Testis (tissue), 2 donors: ENCODE results near the gene PRTFDC1.

ENCODE experiments used
- POLR2A ChIP-seq: fragments of 450-650 bp; IDR thresholded peaks from one replicate; pipeline ENCODE4 v1.6.1; 2017; ENCODE audit warnings: antibody characterized with exemption, mild to moderate bottlenecking, moderate library complexity
- TF ChIP-seq, protein P1 (sequence below), 3 experiments: fragments of 450-650 bp in 2 of 3; fragments of 200-600 bp in 1 of 3; sonication (generic) in 1 of 3; IDR thresholded peaks; one replicate each; pipeline ENCODE4 v1.5.1; 2016 to 2019; ENCODE audit warnings: antibody characterized with exemption in 3 of 3, mild to moderate bottlenecking in 2 of 3, moderate library complexity in 1 of 3

DNA sequence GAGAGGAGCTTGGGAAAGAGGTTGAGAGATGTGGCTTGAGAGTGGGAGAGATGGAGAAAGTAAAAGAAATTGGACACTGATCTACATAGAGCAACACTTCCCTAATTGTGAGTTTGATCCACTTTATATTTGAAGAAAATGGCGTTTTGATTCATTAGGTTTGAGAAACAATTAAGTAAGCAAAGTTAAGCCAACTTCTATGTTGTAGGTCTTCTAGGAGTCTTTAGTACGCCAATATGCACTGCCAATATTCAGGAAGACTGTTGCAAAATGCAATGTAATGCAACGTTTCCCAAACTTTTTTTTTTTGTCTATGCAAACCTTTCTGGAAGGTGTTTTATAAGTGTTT, 7.0 kb upstream of the PRTFDC1 start:
- TF ChIP-seq POLR2A = no peak
- TF ChIP-seq, protein P1, sequence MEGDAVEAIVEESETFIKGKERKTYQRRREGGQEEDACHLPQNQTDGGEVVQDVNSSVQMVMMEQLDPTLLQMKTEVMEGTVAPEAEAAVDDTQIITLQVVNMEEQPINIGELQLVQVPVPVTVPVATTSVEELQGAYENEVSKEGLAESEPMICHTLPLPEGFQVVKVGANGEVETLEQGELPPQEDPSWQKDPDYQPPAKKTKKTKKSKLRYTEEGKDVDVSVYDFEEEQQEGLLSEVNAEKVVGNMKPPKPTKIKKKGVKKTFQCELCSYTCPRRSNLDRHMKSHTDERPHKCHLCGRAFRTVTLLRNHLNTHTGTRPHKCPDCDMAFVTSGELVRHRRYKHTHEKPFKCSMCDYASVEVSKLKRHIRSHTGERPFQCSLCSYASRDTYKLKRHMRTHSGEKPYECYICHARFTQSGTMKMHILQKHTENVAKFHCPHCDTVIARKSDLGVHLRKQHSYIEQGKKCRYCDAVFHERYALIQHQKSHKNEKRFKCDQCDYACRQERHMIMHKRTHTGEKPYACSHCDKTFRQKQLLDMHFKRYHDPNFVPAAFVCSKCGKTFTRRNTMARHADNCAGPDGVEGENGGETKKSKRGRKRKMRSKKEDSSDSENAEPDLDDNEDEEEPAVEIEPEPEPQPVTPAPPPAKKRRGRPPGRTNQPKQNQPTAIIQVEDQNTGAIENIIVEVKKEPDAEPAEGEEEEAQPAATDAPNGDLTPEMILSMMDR (IDR thresholded peaks at IDR 0.05) = no peak
